H1 (cell line): ENCODE results near the gene CACNB4. TPM values are rescaled to one million over a fixed set of nuclear protein-coding genes. Genes with fewer than 3 reads are reported as not detected.

ENCODE experiments used
- ATF2 ChIP-seq: IDR thresholded peaks from 2 replicates; pipeline ENCODE4 v1.6.1; 2012; ENCODE audit warnings: low read length, inconsistent platforms
- CEBPB ChIP-seq: IDR thresholded peaks from 2 replicates; pipeline ENCODE4 v1.6.1; 2012; ENCODE audit warnings: low read depth, low read length
- RAD21 ChIP-seq, 2 experiments: IDR thresholded peaks in 1 of 2; conservative IDR thresholded peaks in 1 of 2; 2 replicates each; pipeline ENCODE4 v1.6.1; 2011; ENCODE audit warnings: low read depth in 2 of 2, low read length in 2 of 2, improper control_type of control experiment in 1 of 2, inconsistent platforms in 1 of 2, mild to moderate bottlenecking in 1 of 2, moderate library complexity in 1 of 2
- RXRA ChIP-seq: IDR thresholded peaks from 2 replicates; pipeline ENCODE4 v1.6.1; 2011; ENCODE audit warnings: low read depth, mild to moderate bottlenecking, low read length, moderate library complexity; ENCODE audit not compliant: insufficient read depth
- SIRT6 ChIP-seq: IDR thresholded peaks from one replicate; pipeline ENCODE4 v1.7.1; 2012; ENCODE audit warnings: low read length, inconsistent platforms
- TAF1 ChIP-seq: IDR thresholded peaks from 2 replicates; pipeline ENCODE4 v1.6.1; 2011; ENCODE audit warnings: mild to moderate bottlenecking, low read depth, low read length
- TEAD4 ChIP-seq: IDR thresholded peaks from 2 replicates; pipeline ENCODE4 v1.6.1; 2012; ENCODE audit warnings: low read depth, low read length, inconsistent platforms, mixed read lengths
- USF2 ChIP-seq: IDR thresholded peaks from 2 replicates; pipeline ENCODE4 v1.6.1; 2011; ENCODE audit warnings: low read length, improper control_type of control experiment
- YY1 ChIP-seq: IDR thresholded peaks from 2 replicates; pipeline ENCODE4 v1.6.1; 2011; ENCODE audit warnings: low read depth, mild to moderate bottlenecking, low read length
- ZNF274 ChIP-seq: IDR thresholded peaks from 2 replicates; pipeline ENCODE4 v1.7.0; 2012; ENCODE audit warnings: low read length, borderline replicate concordance; ENCODE audit errors: extremely low read depth
- polyA plus RNA-seq, 7 experiments: library from polyadenylated mRNA; depleted of rRNA in 3 of 7; stranded (reverse) in 5 of 7; unstranded in 2 of 7; fragments of >200 nt in 5 of 7; fragments of 200-250 nt in 2 of 7; gene quantifications; 1 replicate in 5 of 7; 2 replicates in 1 of 7; 4 replicates in 1 of 7; pipeline versions ENCODE4 v1.2.1 to v1.2.3, GENCODE V29; 2011 to 2013; ENCODE audit warnings: missing spikeins in 2 of 7, mixed read lengths in 2 of 7
- total RNA-seq: library from RNA; stranded (reverse); fragmentation: NEBNext Ultra II Directional; extraction: Animal tissue kit (Norgen Biotek cat#: 25700); gene quantifications from 2 replicates; pipeline ENCODE4 v1.2.1, GENCODE V29; 2021

The CACNB4 gene
- total and polyA plus RNA-seq, 2 of the 8 experiments (the other 6 are each of a cell fraction or from before 2014, with no cell fraction given): 2.0 to 4.0 TPM

GRCh38 chr2:151946899-151947812 is 151.7 kb downstream of the CACNB4 start (continued):
- TF ChIP-seq YY1 (no peak), ATF2 (no peak), ZNF274 (no peak), TEAD4 (peak; percentile 72), SIRT6 (no peak), TAF1 (no peak), USF2 (peak; percentile 72), RAD21 (IDR thresholded peaks at IDR 0.05 in 1 of 2, conservative IDR thresholded peaks at IDR 0.05 in 1 of 2; ENCODE audit: low read depth in 2 of 2, low read length in 2 of 2) (peak; percentile 37 to 48; a peak in 3 of 4 replicates), CEBPB (no peak), RXRA (no peak)
